K562 (cell line): ENCODE measurements around the gene SLC48A1. TPM values are rescaled to one million over a fixed set of nuclear protein-coding genes. Genes with fewer than 3 reads are reported as not detected.
A peak's percentile ranks its signal among the peaks of the same experiment; 100 is the strongest.

ENCODE experiments used
- CHD2 ChIP-seq: IDR thresholded peaks from 2 replicates; pipeline ENCODE4 v1.6.1; 2011; ENCODE audit warnings: low read depth, low read length
- CREB3L1 ChIP-seq: fragments of 450-650 bp; IDR thresholded peaks from 2 replicates; pipeline ENCODE4 v1.6.1; 2014; ENCODE audit warnings: low read depth, mild to moderate bottlenecking, moderate library complexity, borderline replicate concordance
- ETS2 ChIP-seq: IDR thresholded peaks from 2 replicates; pipeline ENCODE4 v1.6.1; 2016; ENCODE audit warnings: borderline replicate concordance, missing genetic modification characterization, mild to moderate bottlenecking, moderate library complexity, missing compliant biosample characterization; ENCODE audit not compliant: poor library complexity, severe bottlenecking
- FOXK2 ChIP-seq, 2 experiments: fragments of 450-650 bp; IDR thresholded peaks in 1 of 2; conservative IDR thresholded peaks in 1 of 2; 2 replicates each; pipeline ENCODE4 v1.6.1; 2016; ENCODE audit warnings: low read depth in 2 of 2, mild to moderate bottlenecking in 1 of 2
- GATAD2A ChIP-seq: fragments of 450-650 bp; IDR thresholded peaks from 2 replicates; pipeline ENCODE4 v1.6.1; 2017
- HNRNPLL ChIP-seq: fragments of 200-400 bp; formaldehyde crosslinking; IDR thresholded peaks from 2 replicates; pipeline ENCODE4 v1.6.1; 2017; ENCODE audit warnings: low read length, low read depth, mild to moderate bottlenecking; ENCODE audit not compliant: poor library complexity, severe bottlenecking
- MCM5 ChIP-seq: fragments of 450-650 bp; IDR thresholded peaks from 2 replicates; pipeline ENCODE4 v1.6.1; 2016; ENCODE audit warnings: low read depth
- MYBL2 ChIP-seq, 2 experiments: fragments of 450-650 bp in 1 of 2; sonication (generic) in 1 of 2; formaldehyde crosslinking in 1 of 2; IDR thresholded peaks; 2 replicates each; pipeline versions ENCODE4 v1.6.1 to v1.8.1; 2017 to 2022; ENCODE audit warnings: borderline replicate concordance in 1 of 2, inconsistent platforms in 1 of 2, low read depth in 1 of 2, mild to moderate bottlenecking in 1 of 2, missing genetic modification reagents in 1 of 2, moderate library complexity in 1 of 2
- RERE ChIP-seq: sonication (generic); formaldehyde crosslinking; IDR thresholded peaks from 2 replicates; pipeline ENCODE4 v1.8.0; 2023; ENCODE audit warnings: missing genetic modification reagents, mild to moderate bottlenecking, borderline replicate concordance
- SMARCC2 ChIP-seq: fragments of 450-650 bp; IDR thresholded peaks from 2 replicates; pipeline ENCODE4 v1.6.1; 2017; ENCODE audit warnings: antibody characterized with exemption, moderate library complexity, mild to moderate bottlenecking, low read depth
- WHSC1 ChIP-seq: IDR thresholded peaks from one replicate; pipeline ENCODE4 v1.6.1; 2012; ENCODE audit warnings: low read length, control low read depth, inconsistent platforms
- ZKSCAN3 ChIP-seq: fragments of 250-450 bp; sonication (Bioruptor Pico); IDR thresholded peaks from 2 replicates; pipeline ENCODE4 v1.4.0; 2020
- ZNF436 ChIP-seq: fragments of 250-450, 450-650 bp; sonication (Bioruptor Pico); formaldehyde crosslinking; IDR thresholded peaks from 2 replicates; pipeline ENCODE4 v1.7.0; 2020; ENCODE audit warnings: mild to moderate bottlenecking
- ZNF449 ChIP-seq: fragments of 250-450 bp; sonication (Bioruptor Pico); IDR thresholded peaks from 2 replicates; pipeline ENCODE4 v1.8.0; 2022; ENCODE audit warnings: moderate library complexity, mild to moderate bottlenecking, inconsistent platforms
- ZNF778 ChIP-seq: fragments of 450-650 bp; formaldehyde crosslinking; IDR thresholded peaks from 2 replicates; pipeline ENCODE4 v1.4.0; 2020; ENCODE audit warnings: mild to moderate bottlenecking, moderate library complexity
- polyA plus RNA-seq, 8 experiments: library from polyadenylated mRNA; depleted of rRNA in 4 of 8; stranded (reverse) in 5 of 8; unstranded in 3 of 8; fragments of >200 nt; fragmentation: Nextera tagmentation in 2 of 8; fragmentation: Illumina TruSeq in 1 of 8; extraction: Ambion mirVana in 2 of 8; extraction: Trizol in 1 of 8; gene quantifications; 2 replicates each; pipeline versions ENCODE4 v1.2.1 to v1.2.3, GENCODE V29; 2011 to 2014; ENCODE audit warnings: inconsistent platforms in 1 of 8, missing spikeins in 1 of 8
- total RNA-seq, 7 experiments: library from RNA; depleted of rRNA in 6 of 7; stranded (reverse); fragments of >200 nt in 6 of 7; fragmentation: Illumina TruSeq in 2 of 7; extraction: Trizol in 2 of 7; gene quantifications; 2 replicates each; pipeline versions ENCODE4 v1.2.1 to v1.2.3, GENCODE V29; 2011 to 2021; ENCODE audit warnings: low replicate concordance in 1 of 7

The SLC48A1 gene
- total and polyA plus RNA-seq, 9 of the 15 experiments (the other 6 are each of a cell fraction or from before 2014, with no cell fraction given): 10.7 to 37.5 (median 18.7) TPM

- TF ChIP-seq CREB3L1: peak; percentile 80; the same call in 1 of the 2 replicates
- no peak for TF ChIP-seq RERE (CRISPR knock-in tag)
- no peak for TF ChIP-seq MYBL2 (IDR thresholded peaks at IDR 0.05; ENCODE audit: low read depth)
- TF ChIP-seq MYBL2 (CRISPR knock-in tag; IDR thresholded peaks at IDR 0.05; ENCODE audit: borderline replicate concordance): no peak
- TF ChIP-seq FOXK2 (conservative IDR thresholded peaks at IDR 0.05 in 1 of 2, IDR thresholded peaks at IDR 0.05 in 1 of 2; ENCODE audit: low read depth in 2 of 2): peak; percentile 96 to 97
- TF ChIP-seq MCM5: no peak
- TF ChIP-seq SMARCC2: peak; percentile 72
- TF ChIP-seq CHD2: no peak
- TF ChIP-seq ZNF778: no peak
- no peak for TF ChIP-seq GATAD2A
- no peak for TF ChIP-seq WHSC1
- TF ChIP-seq ZKSCAN3 (CRISPR knock-in tag): no peak
- no peak for TF ChIP-seq ZNF449 (CRISPR knock-in tag)
- no peak for TF ChIP-seq ZNF436 (CRISPR knock-in tag)
- no peak for TF ChIP-seq HNRNPLL
- no peak for TF ChIP-seq ETS2 (tag)
These were observed 14.0 kb upstream of the SLC48A1 start, which contains the start of gene RAPGEF3 (continued) for GRCh38 chr12:47758834-47759690.
